NCI-H345 (cell line): ENCODE measurements around the gene LAMC2.
A peak's percentile ranks its signal among the peaks of the same experiment; 100 is the strongest.
"Not testable (repeated sequence)": the region's sequence is repeated elsewhere in the genome, so short reads cannot be mapped to it uniquely, and the experiment has no call there.

Source experiments
- DNase-seq: peaks from one replicate; lab custom pipeline; 2025; lab: John Stamatoyannopoulos, UW

The LAMC2 gene

GRCh38 chr1:183263886-183264602 lies 78.0 kb downstream of the LAMC2 start:
- no peak for DNase-seq

- DNase-seq: no peak
These were observed 81.8 kb downstream of the LAMC2 start for GRCh38 chr1:183267646-183268431.

GRCh38 chr1:183270541-183271141 lies 84.6 kb downstream of the LAMC2 start:
- no peak for DNase-seq

GRCh38 chr1:183272390-183272848 lies 86.4 kb downstream of the LAMC2 start:
- DNase-seq: no peak

DNA sequence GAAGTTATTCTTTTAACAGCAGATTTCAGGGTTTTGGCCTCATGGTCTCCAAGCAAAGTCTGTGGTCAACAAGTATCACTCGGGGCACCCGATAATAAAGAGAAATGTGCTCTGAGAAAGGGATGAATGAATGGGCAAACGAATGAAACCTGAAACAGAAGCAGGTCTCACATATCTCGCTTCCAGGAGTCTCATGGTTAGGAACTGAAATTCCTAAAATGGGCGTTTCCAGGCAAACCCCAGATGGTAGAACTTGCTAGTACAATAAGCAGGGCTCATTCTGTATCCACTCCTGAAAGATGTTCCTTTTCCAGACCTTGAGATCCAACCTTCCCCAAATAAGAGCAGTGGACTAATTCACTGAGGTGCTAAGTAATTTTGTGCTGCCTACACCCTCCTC lies 87.2 kb downstream of the LAMC2 start:
- no peak for DNase-seq

DNA sequence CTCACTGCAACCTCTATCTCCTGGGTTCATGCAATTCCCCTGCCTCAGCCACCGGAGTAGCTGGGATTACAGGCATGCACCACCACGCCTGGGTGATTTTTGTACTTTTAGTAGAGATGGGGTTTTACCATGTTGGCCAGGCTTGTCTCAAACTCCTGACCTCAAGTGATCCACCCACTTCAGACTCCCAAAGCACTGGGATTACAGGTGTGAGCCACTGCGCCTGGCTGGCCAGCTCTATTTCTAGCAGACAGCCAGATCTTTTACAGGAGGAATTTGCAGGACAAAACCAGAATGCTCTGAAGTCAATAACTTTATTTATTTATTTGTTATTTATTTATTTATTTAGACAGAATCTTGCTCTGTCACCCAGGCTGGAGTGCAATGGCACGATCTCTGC lies 87.9 kb downstream of the LAMC2 start:
- DNase-seq: not testable (repeated sequence)

DNA sequence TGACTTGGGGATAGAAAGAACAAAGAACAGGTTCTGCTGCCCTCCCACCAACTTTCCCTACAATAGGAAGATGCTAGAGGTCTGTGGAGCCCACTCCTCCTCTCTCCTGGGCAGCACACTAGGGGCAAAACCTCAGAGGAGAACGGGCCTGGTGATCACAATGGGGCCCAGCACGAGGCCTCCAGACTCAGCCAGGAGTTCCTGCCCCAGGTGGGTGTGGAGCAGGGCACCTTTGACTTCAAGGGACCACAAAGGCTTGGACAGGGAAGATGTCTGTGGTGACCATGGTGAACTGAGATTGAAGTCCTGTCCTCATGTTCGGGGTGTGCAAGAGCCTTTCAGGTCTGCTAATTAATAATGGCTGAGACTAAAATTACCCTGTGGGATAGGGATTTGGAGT lies 88.8 kb downstream of the LAMC2 start:
- no peak for DNase-seq

DNA sequence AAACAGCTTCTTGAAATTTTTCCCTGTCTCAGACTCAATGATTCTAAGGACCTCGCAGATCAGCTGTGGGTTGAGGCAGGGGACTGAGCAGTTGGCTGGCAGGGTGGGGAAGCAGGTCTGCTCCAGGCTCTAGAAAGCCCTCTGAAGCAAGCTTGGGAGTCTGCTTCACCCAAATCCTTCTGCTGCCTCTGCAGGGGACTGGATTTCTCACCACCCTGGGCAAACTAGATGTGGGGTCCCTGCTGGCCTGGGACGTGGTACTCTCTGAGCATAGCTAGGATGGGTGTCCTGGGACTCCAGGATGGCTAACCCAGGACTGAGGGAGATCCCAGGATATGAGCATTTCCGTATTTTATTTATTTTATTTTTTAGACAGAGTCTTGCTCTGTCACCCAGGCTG lies 89.3 kb downstream of the LAMC2 start:
- DNase-seq: no peak

- no peak for DNase-seq
These were observed 90.5 kb downstream of the LAMC2 start for GRCh38 chr1:183276386-183277080.

- no peak for DNase-seq
These were observed 92.0 kb downstream of the LAMC2 start for GRCh38 chr1:183277821-183278738.

DNA sequence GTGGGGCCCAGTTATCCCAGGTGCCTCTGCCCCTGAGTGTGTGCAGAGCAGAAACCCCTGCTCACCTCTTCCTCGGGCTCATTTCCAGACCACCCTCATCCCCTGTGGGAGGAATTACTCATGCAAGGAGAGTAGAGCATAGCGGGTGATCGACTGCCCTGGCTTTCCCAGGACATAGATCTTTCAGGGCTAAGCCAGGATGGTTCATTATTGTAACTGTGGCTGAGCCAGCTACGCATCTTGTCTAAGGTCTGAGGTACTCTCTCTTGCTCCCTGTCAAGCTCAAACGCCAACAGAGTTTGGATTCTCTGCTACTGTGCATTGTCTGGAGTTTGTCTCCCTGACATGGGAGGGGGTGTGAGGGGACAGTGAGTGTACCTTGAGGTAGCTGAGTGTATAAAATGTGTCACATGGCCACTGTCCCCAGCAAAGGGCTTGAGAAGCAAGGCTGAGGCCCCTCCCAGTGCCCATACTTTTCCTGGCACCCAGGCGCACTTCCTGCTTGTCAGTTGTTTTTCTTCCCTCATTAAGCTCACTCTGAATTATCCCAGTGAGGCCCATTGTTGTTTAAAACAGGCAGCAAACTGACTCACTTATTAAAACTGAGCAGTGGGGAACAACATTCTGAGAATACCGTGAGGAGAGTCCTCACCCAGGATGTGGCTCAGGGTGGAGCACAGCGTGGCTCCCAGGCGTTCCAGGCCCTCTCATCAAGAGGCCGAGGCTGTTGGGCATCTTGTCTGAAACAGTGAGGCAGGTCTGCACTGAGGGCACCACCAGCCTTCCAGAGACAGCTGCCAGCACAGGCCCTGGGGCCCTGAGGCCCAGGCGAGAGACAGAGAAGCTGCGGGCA lies 92.9 kb downstream of the LAMC2 start:
- no peak for DNase-seq

DNA sequence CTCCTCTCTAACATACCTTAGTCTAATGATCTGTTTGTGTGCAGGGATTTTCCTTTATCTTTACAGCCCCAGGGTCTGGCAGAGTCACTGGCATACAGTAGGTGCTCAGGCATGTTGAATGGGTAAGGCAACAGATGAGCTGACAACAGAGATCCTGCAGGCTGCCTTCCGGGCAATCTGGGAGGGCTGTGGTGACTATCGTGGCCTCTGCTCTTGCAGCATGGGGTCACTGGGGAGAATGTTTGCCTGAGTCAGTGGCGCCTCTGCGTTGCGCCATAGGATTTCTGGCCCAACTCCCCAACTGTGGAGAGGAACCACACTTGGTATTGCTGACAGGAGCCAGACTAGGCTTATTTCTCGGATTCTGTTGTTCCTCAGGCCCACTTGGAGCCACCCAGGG lies 93.8 kb downstream of the LAMC2 start:
- DNase-seq: no peak

DNA sequence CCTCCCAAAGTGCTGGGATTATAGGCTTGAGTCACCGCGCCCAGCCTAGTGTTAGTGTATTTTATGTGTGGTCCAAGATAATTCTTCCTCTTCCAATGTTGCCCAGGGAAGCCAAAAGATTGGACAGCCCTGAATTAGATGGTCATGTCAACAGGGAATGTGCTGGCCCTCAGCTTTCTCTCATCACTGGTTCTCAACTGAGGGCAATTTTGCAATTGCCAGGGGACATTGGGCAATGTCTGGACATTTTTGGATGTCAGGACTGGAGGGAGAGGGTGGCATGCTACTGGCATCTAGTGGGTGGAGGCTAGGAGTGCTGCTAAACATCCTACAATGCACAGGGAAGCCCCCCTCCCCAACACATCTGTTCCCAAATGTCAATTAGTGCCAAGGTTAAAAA lies 95.0 kb downstream of the LAMC2 start:
- no peak for DNase-seq

GRCh38 chr1:183281553-183282091 lies 95.6 kb downstream of the LAMC2 start:
- DNase-seq: peak; percentile 82

DNA sequence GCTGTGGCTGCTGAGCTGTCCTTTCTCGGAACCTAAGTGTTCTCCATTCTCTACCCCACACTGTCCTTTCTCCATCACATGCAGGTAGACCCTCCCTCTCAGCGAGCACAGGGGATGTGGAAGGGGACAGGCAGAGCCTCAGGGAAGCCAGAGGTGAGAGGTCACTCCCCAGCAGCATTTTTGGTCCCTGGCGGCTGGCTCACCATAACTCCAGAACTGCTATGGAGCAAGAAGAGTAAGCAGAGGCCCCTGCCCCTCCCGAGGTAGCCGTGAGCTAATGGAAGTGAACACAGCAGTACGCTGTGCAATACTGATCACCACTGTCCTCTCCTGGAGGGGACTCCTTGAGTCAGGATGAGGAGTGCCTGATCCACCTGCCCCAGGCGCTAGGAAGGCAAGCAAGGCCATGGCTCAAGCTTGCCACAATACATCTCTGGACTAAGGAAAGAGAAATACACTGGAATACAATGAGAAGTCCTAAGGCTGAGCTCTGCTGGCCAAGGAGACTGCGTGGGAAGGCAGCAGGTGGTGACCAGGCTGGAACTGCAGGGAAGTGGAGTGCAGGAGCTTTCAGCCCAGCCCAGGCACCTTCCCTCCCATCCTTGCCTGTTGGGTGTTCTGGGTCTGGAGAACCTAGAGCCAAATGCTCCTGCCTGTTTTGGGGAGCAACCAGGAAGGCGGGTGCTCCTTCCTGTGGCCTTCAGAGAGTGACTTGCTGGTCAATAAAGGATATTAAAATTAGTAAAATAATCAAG lies 96.2 kb downstream of the LAMC2 start:
- DNase-seq: no peak

DNA sequence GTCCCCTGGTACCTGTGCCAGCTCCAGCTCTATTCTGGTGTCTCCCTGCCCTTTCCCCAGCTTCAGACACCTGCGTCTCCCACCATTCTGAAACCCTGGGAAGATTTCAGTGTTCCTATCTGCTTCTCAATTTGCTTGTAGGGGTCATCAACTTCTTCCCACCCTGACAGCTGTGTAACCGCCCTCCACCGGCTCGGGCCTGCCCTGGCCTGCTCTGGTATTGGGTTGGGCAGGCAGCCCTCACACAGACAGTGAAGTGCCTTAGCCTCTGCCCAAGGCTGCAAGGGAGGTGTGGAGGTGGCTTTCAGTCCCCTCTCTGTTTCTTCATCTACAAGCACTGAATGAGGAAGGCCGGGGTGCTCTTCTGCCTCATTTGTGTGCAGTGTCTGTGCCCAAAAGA lies 97.2 kb downstream of the LAMC2 start:
- DNase-seq: no peak

DNA sequence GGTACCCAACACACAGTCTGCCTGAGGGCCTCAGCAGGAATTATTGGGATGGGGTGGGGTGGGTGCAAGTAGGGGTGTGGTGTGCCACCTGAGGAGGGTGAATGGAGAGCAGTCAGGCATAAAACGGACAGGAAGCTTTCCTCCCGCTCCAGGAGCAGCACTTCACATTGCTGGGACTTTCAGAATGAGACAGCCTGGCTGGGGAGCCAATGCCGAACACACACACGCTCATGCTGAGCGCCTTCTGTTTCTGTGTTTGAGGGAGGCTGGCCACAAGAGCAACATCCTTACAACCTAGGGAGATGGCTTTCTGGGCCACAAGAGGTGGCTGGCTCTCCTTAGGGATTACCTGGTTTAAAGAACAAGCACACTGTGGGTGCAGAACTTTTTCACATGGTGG lies 98.0 kb downstream of the LAMC2 start:
- peak; percentile 56 for DNase-seq

- no peak for DNase-seq
These were observed 99.2 kb downstream of the LAMC2 start for GRCh38 chr1:183285256-183285655.

GRCh38 chr1:183285746-183286145 lies 99.7 kb downstream of the LAMC2 start:
- no peak for DNase-seq
